IMR-90 (cell line): ENCODE measurements around the gene KLKB1. TPM values are rescaled to one million over a fixed set of nuclear protein-coding genes. Genes with fewer than 3 reads are reported as not detected.

Experiments used
- ATAC-seq: fragments of 200-7000 bp; cut with Tn5 transposase; 2 replicates; pipeline ENCODE4 v1.9.1; 2020; ENCODE audit warnings: low read depth, mild to moderate bottlenecking, moderate library complexity
- BruUV-seq: library from RNA; stranded (reverse); fragments of 400-500 nt; replicated peaks from 2 replicates; lab custom pipeline; 2021; lab: Mats Ljungman, UMichigan
- CTCF ChIA-PET: fragments of 300-600 bp; formaldehyde crosslinking; extraction: SDS; loops from one replicate; lab custom pipeline; 2021; ENCODE audit warnings: antibody characterized with exemption; lab: Yijun Ruan, JAX
- POLR2A ChIA-PET: fragments of 300-600 bp; sonication (Branson Sonifier 250); formaldehyde crosslinking; loops from one replicate; lab custom pipeline; 2022; ENCODE audit warnings: antibody characterized with exemption; ENCODE audit not compliant: unreplicated experiment; lab: Charles Lee
- DNase-seq: peaks from one replicate; pipeline ENCODE4 v3.0.0; 2013
- H2AFZ ChIP-seq: replicated peaks from 2 replicates; pipeline ENCODE3; 2013; ENCODE audit warnings: low read length, mild to moderate bottlenecking; ENCODE audit not compliant: poor library complexity
- H2AK5ac ChIP-seq: 2 replicates; pipeline ENCODE4 v1.6.1; 2013; ENCODE audit warnings: low read depth, low read length, inconsistent platforms
- H2AK9ac ChIP-seq: replicated peaks from 2 replicates; pipeline ENCODE3; 2013; ENCODE audit warnings: mild to moderate bottlenecking, low read depth, low read length, moderate library complexity; ENCODE audit not compliant: poor library complexity
- H2BK120ac ChIP-seq: 2 replicates; pipeline ENCODE4 v1.6.1; 2013; ENCODE audit warnings: low read depth, low read length, inconsistent platforms
- H2BK15ac ChIP-seq: 3 replicates; pipeline ENCODE4 v1.6.1; 2013; ENCODE audit warnings: low read depth, low read length, inconsistent platforms
- H2BK20ac ChIP-seq: 2 replicates; pipeline ENCODE4 v1.6.1; 2013; ENCODE audit warnings: low read depth, mild to moderate bottlenecking, inconsistent platforms, low read length, moderate library complexity
- H2BK5ac ChIP-seq: 2 replicates; pipeline ENCODE4 v1.6.1; 2013; ENCODE audit warnings: mild to moderate bottlenecking, low read depth, low read length, inconsistent platforms; ENCODE audit not compliant: poor library complexity, severe bottlenecking
- H3K14ac ChIP-seq: replicated peaks from 2 replicates; pipeline ENCODE4 v1.6.1; 2013; ENCODE audit warnings: low read depth, low read length, inconsistent platforms
- H3K18ac ChIP-seq: 2 replicates; pipeline ENCODE4 v1.6.1; 2013; ENCODE audit warnings: low read depth, low read length, control low read depth
- H3K23ac ChIP-seq: 2 replicates; pipeline ENCODE4 v1.6.1; 2013; ENCODE audit warnings: low read depth, low read length, inconsistent platforms
- H3K27ac ChIP-seq: 2 replicates; pipeline ENCODE4 v1.5.1; 2013; ENCODE audit warnings: mild to moderate bottlenecking, control low read depth, low read length; ENCODE audit not compliant: insufficient read depth
- H3K27me3 ChIP-seq: 2 replicates; pipeline ENCODE4 v1.6.1; 2013; ENCODE audit warnings: low read length; ENCODE audit not compliant: control insufficient read depth, insufficient read depth
- H3K36me3 ChIP-seq: 2 replicates; pipeline ENCODE4 v1.6.1; 2013; ENCODE audit warnings: low read length, mixed read lengths; ENCODE audit not compliant: control insufficient read depth, insufficient read depth
- H3K4ac ChIP-seq: 2 replicates; pipeline ENCODE4 v1.6.1; 2013; ENCODE audit warnings: low read depth, low read length, inconsistent platforms
- H3K4me1 ChIP-seq: 2 replicates; pipeline ENCODE4 v1.6.1; 2013; ENCODE audit warnings: low read length, mixed read lengths; ENCODE audit not compliant: control insufficient read depth, insufficient read depth
- H3K4me2 ChIP-seq: 2 replicates; pipeline ENCODE4 v1.6.1; 2013; ENCODE audit warnings: low read depth, mild to moderate bottlenecking, control low read depth, low read length, moderate library complexity
- H3K4me3 ChIP-seq: 2 replicates; pipeline ENCODE4 v1.5.1; 2013; ENCODE audit warnings: low read depth, mild to moderate bottlenecking, control low read depth, low read length, moderate library complexity; ENCODE audit not compliant: insufficient read depth
- H3K56ac ChIP-seq: 2 replicates; pipeline ENCODE4 v1.6.1; 2013; ENCODE audit warnings: low read length, inconsistent platforms; ENCODE audit not compliant: insufficient read depth; ENCODE audit errors: extremely low read depth
- H3K79me1 ChIP-seq, 2 experiments: 2 replicates each; pipeline ENCODE4 v1.6.1; 2013; ENCODE audit warnings: low read length in 2 of 2, inconsistent platforms in 1 of 2, low read depth in 1 of 2
- H3K9ac ChIP-seq: 2 replicates; pipeline ENCODE4 v1.6.1; 2013; ENCODE audit warnings: low read depth, low read length, control low read depth
- H3K9me1 ChIP-seq: 2 replicates; pipeline ENCODE4 v1.6.1; 2013; ENCODE audit warnings: low read length, inconsistent platforms; ENCODE audit not compliant: insufficient read depth
- H3K9me3 ChIP-seq: 2 replicates; pipeline ENCODE4 v1.6.1; 2013; ENCODE audit warnings: low read length; ENCODE audit not compliant: control insufficient read depth, insufficient read depth
- H4K20me1 ChIP-seq: 2 replicates; pipeline ENCODE4 v1.6.1; 2013; ENCODE audit warnings: low read length, inconsistent platforms; ENCODE audit not compliant: insufficient read depth
- H4K5ac ChIP-seq: 2 replicates; pipeline ENCODE4 v1.6.1; 2013; ENCODE audit warnings: mild to moderate bottlenecking, low read depth, low read length, control low read depth
- H4K8ac ChIP-seq, 2 experiments: 2 replicates each; pipeline ENCODE4 v1.6.1; 2013; ENCODE audit warnings: low read depth in 2 of 2, low read length in 2 of 2, control low read depth in 1 of 2, inconsistent platforms in 1 of 2
- H4K91ac ChIP-seq: 2 replicates; pipeline ENCODE4 v1.6.1; 2013; ENCODE audit warnings: low read depth, low read length, inconsistent platforms; ENCODE audit not compliant: insufficient read depth
- BHLHE40 ChIP-seq: fragments of 150-350 bp; IDR thresholded peaks from 2 replicates; pipeline ENCODE4 v1.6.1; 2016; ENCODE audit warnings: mild to moderate bottlenecking, low read depth, low read length
- CEBPB ChIP-seq: IDR thresholded peaks from 2 replicates; pipeline ENCODE4 v1.6.1; 2012; ENCODE audit warnings: low read depth, low read length, improper control_type of control experiment
- CHD1 ChIP-seq: IDR thresholded peaks from 2 replicates; pipeline ENCODE4 v1.6.1; 2012; ENCODE audit warnings: low read depth, low read length, improper control_type of control experiment
- FOS ChIP-seq: fragments of 150-350 bp; IDR thresholded peaks from 2 replicates; pipeline ENCODE4 v1.6.1; 2016; ENCODE audit warnings: low read depth, low read length
- MAFK ChIP-seq: IDR thresholded peaks from 2 replicates; pipeline ENCODE4 v1.6.1; 2012; ENCODE audit warnings: low read depth, low read length, improper control_type of control experiment
- MAZ ChIP-seq: IDR thresholded peaks from 2 replicates; pipeline ENCODE4 v1.6.1; 2012; ENCODE audit warnings: low read depth, mild to moderate bottlenecking, low read length, improper control_type of control experiment, moderate library complexity, borderline replicate concordance
- MXI1 ChIP-seq: IDR thresholded peaks from 2 replicates; pipeline ENCODE4 v1.6.1; 2012; ENCODE audit warnings: low read depth, mild to moderate bottlenecking, low read length, moderate library complexity, borderline replicate concordance
- NFE2L2 ChIP-seq: fragments of 150-350 bp; IDR thresholded peaks from 2 replicates; pipeline ENCODE4 v1.6.1; 2016; ENCODE audit warnings: low read depth, mild to moderate bottlenecking, low read length
- POLR2A ChIP-seq: IDR thresholded peaks from 2 replicates; pipeline ENCODE4 v1.6.1; 2012; ENCODE audit warnings: mild to moderate bottlenecking, low read depth, low read length
- RAD21 ChIP-seq: IDR thresholded peaks from 2 replicates; pipeline ENCODE4 v1.6.1; 2012; ENCODE audit warnings: low read length, improper control_type of control experiment
- RCOR1 ChIP-seq: IDR thresholded peaks from 2 replicates; pipeline ENCODE4 v1.6.1; 2012; ENCODE audit warnings: mild to moderate bottlenecking, low read length, improper control_type of control experiment; ENCODE audit not compliant: insufficient replicate concordance
- RFX5 ChIP-seq: IDR thresholded peaks from 2 replicates; pipeline ENCODE4 v1.8.0; 2012; ENCODE audit warnings: low read depth, mild to moderate bottlenecking, low read length, moderate library complexity
- SMC3 ChIP-seq: fragments of 150-350 bp; IDR thresholded peaks from 2 replicates; pipeline ENCODE4 v1.6.1; 2016; ENCODE audit warnings: low read depth, mild to moderate bottlenecking, antibody characterized with exemption, low read length, moderate library complexity
- USF2 ChIP-seq: fragments of 150-350 bp; IDR thresholded peaks from 2 replicates; pipeline ENCODE4 v1.6.1; 2017; ENCODE audit warnings: mild to moderate bottlenecking, antibody characterized with exemption, low read length, low read depth
- WGBS, 2 experiments: methylation state at CpG; one replicate each; pipeline versions ENCODE4 v1.1.5 to v1.1.7; 2013; ENCODE audit warnings: missing lambda C conversion rate in 2 of 2; ENCODE audit not compliant: insufficient read length in 1 of 2; ENCODE audit errors: extremely low coverage in 2 of 2; 5-methylcytosine and 5-hydroxymethylcytosine counted together
- dilution Hi-C: fragments of 300-500 bp; cut with HindIII; formaldehyde crosslinking; loops from one replicate; pipeline ENCODE4 v1.14.3; 2018; ENCODE audit warnings: low sequenced_read_pairs; ENCODE audit not compliant: unreplicated experiment
- in situ Hi-C: fragments of 300-500 bp; cut with MboI; formaldehyde crosslinking; loops from 3 replicates; pipeline ENCODE4 v1.14.3; 2019; ENCODE audit warnings: low sequenced_read_pairs, inconsistent platforms, mixed read lengths
- intact Hi-C: fragments of 100-400 bp; cut with micrococcal nuclease; formaldehyde crosslinking; loops from 2 replicates; pipeline ENCODE4 v1.10.0; 2022
- polyA plus RNA-seq, 3 experiments: library from polyadenylated mRNA; depleted of rRNA; stranded (reverse); fragments of >200 nt; gene quantifications; 2 replicates each; pipeline ENCODE4 v1.2.3, GENCODE V29; 2012; ENCODE audit warnings: low replicate concordance in 1 of 3
- total RNA-seq: library from RNA; depleted of rRNA; stranded (reverse); fragments of >200 nt; gene quantifications from 2 replicates; pipeline ENCODE4 v1.2.3, GENCODE V29; 2012
- TF ChIP-seq, protein P1 (sequence below): conservative IDR thresholded peaks from 2 replicates; pipeline ENCODE4 v1.5.1; 2012; ENCODE audit warnings: mild to moderate bottlenecking, low read depth, low read length, improper control_type of control experiment
- TF ChIP-seq, protein P2 (sequence below): fragments of 150-350 bp; IDR thresholded peaks from 2 replicates; pipeline ENCODE4 v1.6.1; 2016; ENCODE audit warnings: low read depth, mild to moderate bottlenecking, low read length, moderate library complexity, borderline replicate concordance

Gene KLKB1
- total and polyA plus RNA-seq, 2 of the 4 experiments (the other 2 are of a cell fraction), result 0.03 TPM; not detected in 1

DNA sequence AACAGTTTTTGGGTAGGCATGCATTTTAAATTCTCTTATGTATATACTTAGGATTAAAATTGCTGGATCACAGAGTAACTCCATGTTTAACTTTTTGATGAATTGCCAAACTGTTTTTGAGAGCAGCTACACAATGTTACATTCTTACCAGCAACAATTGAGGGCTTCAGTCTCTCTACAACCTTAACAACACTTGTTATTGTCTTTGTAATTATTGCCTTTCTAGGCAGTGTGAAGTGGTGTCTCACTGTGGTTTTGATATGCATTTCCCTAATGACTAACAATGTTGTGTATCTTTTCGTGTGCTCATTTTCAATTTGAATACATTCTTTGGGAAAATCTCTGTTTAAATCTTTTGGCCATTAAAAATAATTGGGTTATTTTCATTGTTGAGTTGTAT is 21.3 kb downstream of the KLKB1 start:
- no peaks in the 10 kb centered on the region for H3K27me3 ChIP-seq
- H3K56ac ChIP-seq, result no peak overlapping the region
- H2AFZ ChIP-seq, result no peak overlapping the region
- BruUV-seq, result no TSS peak
- TF ChIP-seq RFX5 (no peak), MAZ (no peak), CEBPB (no peak), FOS (no peak), RAD21 (no peak), SMC3 (no peak), CHD1 (no peak), MXI1 (no peak), RCOR1 (no peak), NFE2L2 (no peak), MAFK (no peak), POLR2A (no peak), BHLHE40 (no peak), USF2 (no peak)
- TF ChIP-seq, protein P1, sequence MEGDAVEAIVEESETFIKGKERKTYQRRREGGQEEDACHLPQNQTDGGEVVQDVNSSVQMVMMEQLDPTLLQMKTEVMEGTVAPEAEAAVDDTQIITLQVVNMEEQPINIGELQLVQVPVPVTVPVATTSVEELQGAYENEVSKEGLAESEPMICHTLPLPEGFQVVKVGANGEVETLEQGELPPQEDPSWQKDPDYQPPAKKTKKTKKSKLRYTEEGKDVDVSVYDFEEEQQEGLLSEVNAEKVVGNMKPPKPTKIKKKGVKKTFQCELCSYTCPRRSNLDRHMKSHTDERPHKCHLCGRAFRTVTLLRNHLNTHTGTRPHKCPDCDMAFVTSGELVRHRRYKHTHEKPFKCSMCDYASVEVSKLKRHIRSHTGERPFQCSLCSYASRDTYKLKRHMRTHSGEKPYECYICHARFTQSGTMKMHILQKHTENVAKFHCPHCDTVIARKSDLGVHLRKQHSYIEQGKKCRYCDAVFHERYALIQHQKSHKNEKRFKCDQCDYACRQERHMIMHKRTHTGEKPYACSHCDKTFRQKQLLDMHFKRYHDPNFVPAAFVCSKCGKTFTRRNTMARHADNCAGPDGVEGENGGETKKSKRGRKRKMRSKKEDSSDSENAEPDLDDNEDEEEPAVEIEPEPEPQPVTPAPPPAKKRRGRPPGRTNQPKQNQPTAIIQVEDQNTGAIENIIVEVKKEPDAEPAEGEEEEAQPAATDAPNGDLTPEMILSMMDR, result no peak
- TF ChIP-seq, protein P2, sequence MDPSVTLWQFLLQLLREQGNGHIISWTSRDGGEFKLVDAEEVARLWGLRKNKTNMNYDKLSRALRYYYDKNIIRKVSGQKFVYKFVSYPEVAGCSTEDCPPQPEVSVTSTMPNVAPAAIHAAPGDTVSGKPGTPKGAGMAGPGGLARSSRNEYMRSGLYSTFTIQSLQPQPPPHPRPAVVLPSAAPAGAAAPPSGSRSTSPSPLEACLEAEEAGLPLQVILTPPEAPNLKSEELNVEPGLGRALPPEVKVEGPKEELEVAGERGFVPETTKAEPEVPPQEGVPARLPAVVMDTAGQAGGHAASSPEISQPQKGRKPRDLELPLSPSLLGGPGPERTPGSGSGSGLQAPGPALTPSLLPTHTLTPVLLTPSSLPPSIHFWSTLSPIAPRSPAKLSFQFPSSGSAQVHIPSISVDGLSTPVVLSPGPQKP, result no peak
- dilution Hi-C loops (no loop called here), intact Hi-C loops (no loop called here), in situ Hi-C loops (no loop called here)
- H3K79me1 ChIP-seq, result no peaks in the 10 kb centered on the region
- H3K27ac ChIP-seq, result peak overlapping the region; percentile 33; the same call in 1 of the 2 replicates
- ATAC-seq (no peak), DNase-seq (no peak)
- peak overlapping the region; percentile 44; the same call in 1 of the 2 replicates for H3K14ac ChIP-seq
- H4K5ac ChIP-seq, result no peak overlapping the region
- H4K8ac ChIP-seq, result peak overlapping the region in 1 of 2 experiments; percentile 57; a peak in 1 of 4 replicates
- CTCF ChIA-PET, result no interaction called here
- POLR2A ChIA-PET, result no interaction called here
- no CpG with 5 or more reads among the region's 1 CpG for WGBS, 2 experiments
- peak overlapping the region; percentile 61; the same call in 1 of the 2 replicates for H2BK120ac ChIP-seq
- no peak overlapping the region for H3K4me2 ChIP-seq
- H3K36me3 ChIP-seq, result no peaks in the 10 kb centered on the region
- no peak overlapping the region for H2AK9ac ChIP-seq
- H2BK15ac ChIP-seq, result no peak overlapping the region
- H2BK5ac ChIP-seq, result no peak overlapping the region
- H3K9me3 ChIP-seq, result no peaks in the 10 kb centered on the region
- no peaks in the 10 kb centered on the region for H3K9me1 ChIP-seq
- no peak overlapping the region for H3K4ac ChIP-seq
- H3K9ac ChIP-seq, result no peak overlapping the region
- H2BK20ac ChIP-seq, result peak overlapping the region; percentile 83
- H4K91ac ChIP-seq, result no peak overlapping the region
- peak overlapping the region; percentile 85 for H3K18ac ChIP-seq
- no peak overlapping the region for H3K23ac ChIP-seq
- no peak overlapping the region for H3K4me3 ChIP-seq
- H4K20me1 ChIP-seq, result no peaks in the 10 kb centered on the region
- H2AK5ac ChIP-seq, result no peak overlapping the region
- peaks cover 3% of the 10 kb centered on the region for H3K4me1 ChIP-seq
